Esophagus squamous epithelium (tissue), 4 donors: ENCODE data around the gene CLIP4.

Source experiments
- POLR2A ChIP-seq, 4 donors: fragments of 450-650 bp; IDR thresholded peaks; one replicate each; pipeline ENCODE4 v1.6.1; 2017; ENCODE audit warnings: antibody characterized with exemption in 4 of 4, mild to moderate bottlenecking in 4 of 4, moderate library complexity in 3 of 4
- TF ChIP-seq, protein P1 (sequence below), 6 experiments: fragments of 450-650 bp in 4 of 6; fragments of 200-600 bp in 2 of 6; sonication (generic) in 2 of 6; IDR thresholded peaks; one replicate each; pipeline ENCODE4 v1.5.1; 2016 to 2019; ENCODE audit warnings: antibody characterized with exemption in 6 of 6, mild to moderate bottlenecking in 4 of 6, moderate library complexity in 4 of 6

DNA sequence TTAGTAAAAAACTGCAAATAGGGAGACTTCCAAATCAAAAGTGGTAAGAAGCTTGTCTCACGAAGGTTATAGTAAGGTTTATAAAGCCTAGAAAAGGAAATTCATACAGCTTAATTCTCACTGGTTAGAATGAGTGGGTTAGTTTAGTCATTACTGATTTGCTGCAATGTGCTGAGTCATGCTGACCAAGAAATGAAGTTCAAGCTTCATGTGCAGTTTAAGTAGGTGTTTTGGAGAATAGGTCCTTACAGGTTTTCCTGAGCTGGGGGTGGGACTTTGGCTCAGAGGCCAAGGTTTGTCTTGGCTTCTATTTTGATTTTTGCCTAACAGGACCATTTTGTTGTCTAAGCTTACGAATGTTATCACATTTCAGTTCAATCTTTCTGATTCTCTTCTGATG is 15.1 kb downstream of the CLIP4 start:
- TF ChIP-seq POLR2A (IDR thresholded peaks at IDR 0.05), result no peak
- TF ChIP-seq, protein P1, sequence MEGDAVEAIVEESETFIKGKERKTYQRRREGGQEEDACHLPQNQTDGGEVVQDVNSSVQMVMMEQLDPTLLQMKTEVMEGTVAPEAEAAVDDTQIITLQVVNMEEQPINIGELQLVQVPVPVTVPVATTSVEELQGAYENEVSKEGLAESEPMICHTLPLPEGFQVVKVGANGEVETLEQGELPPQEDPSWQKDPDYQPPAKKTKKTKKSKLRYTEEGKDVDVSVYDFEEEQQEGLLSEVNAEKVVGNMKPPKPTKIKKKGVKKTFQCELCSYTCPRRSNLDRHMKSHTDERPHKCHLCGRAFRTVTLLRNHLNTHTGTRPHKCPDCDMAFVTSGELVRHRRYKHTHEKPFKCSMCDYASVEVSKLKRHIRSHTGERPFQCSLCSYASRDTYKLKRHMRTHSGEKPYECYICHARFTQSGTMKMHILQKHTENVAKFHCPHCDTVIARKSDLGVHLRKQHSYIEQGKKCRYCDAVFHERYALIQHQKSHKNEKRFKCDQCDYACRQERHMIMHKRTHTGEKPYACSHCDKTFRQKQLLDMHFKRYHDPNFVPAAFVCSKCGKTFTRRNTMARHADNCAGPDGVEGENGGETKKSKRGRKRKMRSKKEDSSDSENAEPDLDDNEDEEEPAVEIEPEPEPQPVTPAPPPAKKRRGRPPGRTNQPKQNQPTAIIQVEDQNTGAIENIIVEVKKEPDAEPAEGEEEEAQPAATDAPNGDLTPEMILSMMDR (IDR thresholded peaks at IDR 0.05), result no peak
